Measurements from ENCODE around the gene AGAP5.

Gene AGAP5

DNA sequence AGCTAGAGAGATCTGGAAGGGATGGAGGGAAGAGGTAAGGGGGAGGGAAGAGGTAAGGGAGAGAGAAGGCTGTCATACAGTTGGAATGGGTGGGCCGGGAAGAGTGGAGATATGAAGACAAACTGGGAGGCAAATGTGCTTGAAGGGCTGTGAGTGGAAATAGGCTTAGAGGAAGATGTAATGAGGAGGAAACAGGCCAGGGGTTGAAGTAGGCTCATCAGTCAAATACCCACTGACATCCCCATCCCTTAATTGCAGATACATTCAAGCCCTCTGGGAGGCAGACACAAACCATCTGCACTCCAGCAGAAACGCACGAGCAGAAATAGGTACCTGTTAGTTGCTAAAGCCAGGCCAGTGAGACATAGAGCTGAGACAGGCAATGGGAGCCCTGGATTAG, 44.2 kb downstream of the AGAP5 start:
- no peak for DNase-seq (ENCODE audit: low spot score)

GRCh38 chr10:73653195-73653594, 44.7 kb downstream of the AGAP5 start:
- DNase-seq (ENCODE audit: low spot score) = no peak

DNA sequence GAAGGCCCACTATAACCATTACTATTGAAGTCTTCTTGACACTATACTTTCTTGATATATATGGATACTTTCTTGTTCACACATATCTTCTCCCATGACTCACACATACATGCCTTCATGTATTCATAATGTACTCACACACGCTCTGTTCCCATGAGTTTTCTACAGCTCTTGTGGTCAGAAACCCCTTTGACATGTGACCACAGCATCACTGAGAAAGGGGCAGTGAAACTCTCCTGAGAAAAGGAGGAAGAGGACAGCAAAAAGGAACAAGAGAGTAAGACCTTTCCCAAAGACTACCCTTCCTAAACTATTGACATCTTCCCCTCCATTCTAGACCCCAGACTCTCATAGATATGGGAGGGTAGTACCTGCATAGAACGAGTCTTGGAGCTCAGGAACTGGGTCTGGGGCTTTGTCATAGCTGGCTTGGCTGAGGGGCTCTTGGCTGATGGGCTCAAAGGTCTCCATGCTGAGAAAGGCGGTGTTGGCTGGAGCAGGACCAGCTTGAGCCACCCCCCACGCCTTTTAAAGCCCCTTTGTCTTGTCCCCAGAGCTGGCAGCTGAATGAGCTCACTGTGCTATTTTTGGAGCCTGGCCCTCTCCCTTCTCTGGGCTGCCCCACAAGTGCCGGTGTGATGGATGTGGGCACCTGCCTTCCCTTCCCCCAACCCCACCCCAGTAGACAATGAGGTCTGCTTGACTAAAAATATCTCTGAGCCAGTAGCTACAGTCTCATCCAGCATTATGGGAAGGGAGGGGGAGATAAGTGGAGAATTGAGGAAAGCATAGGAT, 47.2 kb downstream of the AGAP5 start:
- no peak for DNase-seq (ENCODE audit: low spot score)

DNA sequence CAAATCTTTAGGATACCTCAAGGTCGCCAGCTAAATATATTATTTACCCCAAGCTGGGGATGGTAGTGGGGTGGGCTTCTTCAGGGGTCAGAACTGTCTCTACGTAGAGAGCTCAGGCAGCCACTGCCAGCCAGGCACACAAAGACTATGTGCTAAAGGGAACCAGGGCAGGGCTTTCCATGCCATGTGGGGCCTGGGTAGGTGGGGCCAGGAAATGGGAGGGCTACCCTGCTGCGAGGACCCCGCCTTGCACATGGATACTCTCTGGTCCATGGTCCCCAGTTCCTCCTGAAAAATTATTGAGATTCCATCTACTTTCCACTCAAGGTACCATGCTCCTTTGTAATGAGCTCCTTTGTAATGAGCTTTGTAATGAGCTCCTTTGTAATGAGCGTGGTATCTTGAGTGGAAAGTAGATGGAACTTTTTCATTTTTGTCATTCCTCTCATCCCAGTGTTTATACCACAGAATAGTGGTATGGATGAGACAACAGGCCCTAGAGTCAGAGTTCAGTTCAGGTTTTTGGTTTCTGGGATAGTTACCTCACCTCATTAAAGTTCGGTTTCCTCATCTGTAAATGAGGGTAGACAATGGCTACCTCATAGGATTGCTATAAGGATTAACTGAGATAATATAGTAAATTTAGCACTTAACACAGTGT, 47.9 kb downstream of the AGAP5 start:
- DNase-seq (ENCODE audit: low spot score) = no peak

DNA sequence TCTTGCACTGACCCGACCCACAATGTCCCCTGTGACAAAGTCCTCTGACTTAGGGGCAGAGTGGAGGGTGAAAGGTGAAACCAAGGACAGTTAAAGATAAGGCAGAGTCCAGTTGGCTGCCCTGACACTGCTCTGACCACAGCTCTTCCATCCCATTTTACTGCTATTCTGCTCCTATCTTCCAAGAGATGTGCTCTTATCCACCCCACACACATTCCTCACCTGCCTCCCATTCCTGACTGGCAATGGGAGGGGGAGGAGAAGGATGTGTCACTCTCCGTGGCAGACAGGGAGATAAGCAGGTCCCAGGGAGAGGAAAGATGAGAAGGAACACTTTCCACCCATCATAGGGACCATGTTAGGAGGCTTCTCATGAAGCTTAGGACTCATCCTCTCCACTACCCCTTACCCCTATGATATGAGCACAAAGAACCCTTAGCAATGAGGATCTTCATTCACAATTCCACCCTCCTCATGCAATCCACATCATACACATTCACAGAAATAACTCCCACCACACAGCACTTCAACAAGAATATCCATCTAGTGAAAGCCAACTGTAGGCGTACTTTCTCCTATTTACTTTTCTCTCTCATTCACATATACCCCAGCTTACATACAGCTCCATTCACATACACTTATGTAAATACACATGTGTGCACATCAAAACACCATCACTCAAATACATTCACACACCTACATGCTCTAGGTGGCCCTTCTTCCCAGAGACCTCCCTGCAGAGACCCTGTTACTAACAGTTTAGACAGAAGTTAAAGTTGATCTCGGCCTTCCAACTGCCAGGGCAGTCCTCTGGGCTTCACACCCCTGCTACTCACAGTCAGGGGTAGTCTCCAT, 48.7 kb downstream of the AGAP5 start:
- DNase-seq (ENCODE audit: low spot score) = no peak

- no peak for DNase-seq (ENCODE audit: low spot score)
Measured at GRCh38 chr10:73647875-73648651, 49.8 kb downstream of the AGAP5 start.

GRCh38 chr10:73647211-73647874, 50.6 kb downstream of the AGAP5 start:
- DNase-seq (ENCODE audit: low spot score) = no peak

- no peak for DNase-seq (ENCODE audit: low spot score)
Measured at GRCh38 chr10:73646598-73647041, 51.3 kb downstream of the AGAP5 start.

DNA sequence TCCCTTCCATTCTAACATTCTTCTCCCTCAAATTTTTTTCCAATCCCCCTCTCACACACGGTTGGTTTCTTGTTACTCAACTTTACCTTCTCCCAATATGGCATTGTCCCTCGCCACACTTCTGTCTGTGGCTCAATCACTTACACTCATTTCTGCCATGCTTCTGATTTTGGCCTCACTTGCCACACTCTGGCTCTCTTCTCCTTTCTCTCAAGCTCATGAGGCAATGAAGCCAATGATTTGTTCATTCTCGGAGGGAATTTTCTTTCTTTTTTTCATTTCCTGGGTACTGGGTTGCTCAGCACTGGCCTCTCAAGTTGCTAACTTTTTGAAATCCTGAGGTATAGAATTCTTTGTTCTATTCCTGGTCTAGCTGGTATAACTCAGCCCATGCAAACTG, 52.7 kb downstream of the AGAP5 start:
- DNase-seq (ENCODE audit: low spot score) = no peak

DNA sequence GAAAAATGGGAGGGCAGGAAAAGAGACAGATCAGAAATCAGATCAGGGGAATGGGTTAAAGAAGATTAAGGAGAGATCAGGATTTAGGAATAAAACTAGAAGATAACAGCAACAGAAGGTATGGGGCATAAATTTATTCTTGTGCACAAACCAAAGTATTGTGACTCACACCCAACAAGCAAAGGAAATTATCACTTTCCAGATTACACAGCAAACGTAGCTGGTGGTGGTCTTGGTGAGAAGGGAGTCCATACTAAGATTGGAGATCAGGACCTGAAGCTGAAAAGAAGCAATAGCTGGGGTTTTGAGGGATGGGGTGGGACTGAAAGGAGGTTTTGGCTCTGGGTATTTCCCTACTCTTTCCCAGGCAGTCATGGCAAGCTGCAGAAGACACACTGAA, 53.1 kb downstream of the AGAP5 start:
- no peak for DNase-seq (ENCODE audit: low spot score)

GRCh38 chr10:73644015-73644743, 53.7 kb downstream of the AGAP5 start:
- DNase-seq (ENCODE audit: low spot score) = peak; percentile 81

DNA sequence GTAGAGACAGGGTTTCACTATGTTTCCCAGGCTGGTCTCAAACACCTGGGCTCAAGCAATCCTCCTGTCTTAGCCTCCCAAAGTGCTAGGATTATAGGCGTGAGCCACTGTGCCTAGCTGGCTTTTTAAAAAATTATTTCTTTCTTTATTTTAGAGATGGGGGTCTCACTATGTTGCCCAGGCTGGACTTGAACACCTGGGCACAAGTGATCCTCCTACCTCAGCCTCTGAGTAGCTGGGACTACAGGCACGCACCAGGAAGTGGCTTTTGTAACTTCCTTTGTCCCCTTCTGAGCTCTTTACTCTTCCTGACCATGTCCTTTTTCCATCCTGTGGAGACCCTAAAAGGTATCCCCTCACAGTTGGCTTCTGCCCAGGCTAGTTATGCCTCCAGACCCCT, 54.5 kb downstream of the AGAP5 start:
- DNase-seq (ENCODE audit: low spot score) = no peak

GRCh38 chr10:73641328-73642060, 56.4 kb downstream of the AGAP5 start, which contains the start of gene MYOZ1:
Gene MYOZ1, minus strand, starts transcription at chr10:73641474. Its CDS starts 1,457 bp downstream, at chr10:73640017.
- DNase-seq (ENCODE audit: low spot score) = no peak

DNA sequence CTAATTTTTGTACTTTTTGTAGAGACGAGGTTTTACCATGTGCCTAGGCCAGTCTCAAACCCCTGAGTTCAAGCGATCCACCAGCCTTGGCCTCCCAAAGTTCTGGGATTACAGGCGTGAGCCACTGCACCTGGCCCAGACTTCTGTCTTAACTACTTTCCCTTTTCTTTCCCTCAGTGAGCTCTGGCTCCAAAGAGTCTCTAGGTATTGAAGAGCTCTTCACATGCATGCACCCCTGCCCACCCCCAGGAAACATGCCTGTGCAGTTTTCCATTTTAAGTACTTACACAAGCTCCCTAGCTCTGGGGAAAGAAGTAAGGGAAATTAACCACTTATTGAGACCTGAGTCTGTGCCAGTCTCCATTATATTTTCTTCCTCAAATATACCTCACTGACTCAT, 58.6 kb downstream of the AGAP5 start:
- DNase-seq (ENCODE audit: low spot score) = no peak

- DNase-seq (ENCODE audit: low spot score) = no peak
Measured at GRCh38 chr10:73635781-73636180, 62.1 kb downstream of the AGAP5 start.

GRCh38 chr10:73634421-73634820, 63.5 kb downstream of the AGAP5 start:
- no peak for DNase-seq (ENCODE audit: low spot score)

- DNase-seq (ENCODE audit: low spot score) = no peak
Measured at GRCh38 chr10:73629165-73629564, 68.7 kb downstream of the AGAP5 start.

- no peak for DNase-seq (ENCODE audit: low spot score)
Measured at GRCh38 chr10:73628405-73628804, 69.5 kb downstream of the AGAP5 start.

DNA sequence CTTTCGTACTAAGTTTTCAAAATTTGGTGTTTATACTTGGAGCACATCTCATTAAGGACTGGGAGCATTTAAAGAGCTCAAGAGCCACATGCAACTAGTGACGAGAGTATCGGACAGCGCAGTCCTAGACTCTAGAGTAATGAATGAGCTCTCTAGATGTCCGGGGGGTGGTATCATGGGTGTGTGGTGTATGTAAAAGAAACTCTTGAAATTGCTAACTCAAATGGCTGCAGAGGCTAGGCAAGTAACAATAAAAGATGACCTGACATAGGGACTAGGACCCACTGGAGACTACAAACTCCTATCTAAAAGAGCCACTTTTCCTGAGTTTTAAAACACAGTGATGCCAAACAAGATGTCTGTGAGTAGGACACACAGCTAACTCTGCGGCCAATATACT, 70.6 kb downstream of the AGAP5 start:
- no peak for DNase-seq (ENCODE audit: low spot score)
